GM12873 (cell line): ENCODE data around the gene IGFN1.

ENCODE experiments used
- TF ChIP-seq, protein P1 (sequence below): IDR thresholded peaks from 2 replicates; pipeline ENCODE4 v1.5.1; 2012; ENCODE audit warnings: low read depth, mild to moderate bottlenecking, moderate library complexity, low read length, control low read depth; ENCODE audit not compliant: insufficient read depth; ENCODE audit errors: missing control alignments

Gene IGFN1

DNA sequence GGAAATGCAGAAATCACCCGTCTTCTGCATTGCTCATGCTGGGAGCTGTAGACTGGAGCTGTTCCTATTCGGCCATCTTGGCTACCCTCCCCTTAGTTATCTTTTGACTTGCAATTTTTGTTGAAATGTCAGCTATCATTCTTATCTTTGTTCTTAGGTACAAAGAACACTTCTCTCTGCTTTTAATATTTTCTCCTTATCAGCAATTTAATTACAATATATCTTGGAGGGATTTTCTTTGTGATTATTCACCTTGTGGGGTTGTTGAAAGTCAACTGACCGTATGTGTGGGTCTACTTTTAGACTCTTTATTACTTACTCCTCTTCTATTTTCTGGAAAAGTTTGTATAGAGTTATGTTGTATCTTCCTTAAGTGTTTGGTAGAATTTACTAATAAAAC is 49.5 kb downstream of the IGFN1 start:
- TF ChIP-seq, protein P1, sequence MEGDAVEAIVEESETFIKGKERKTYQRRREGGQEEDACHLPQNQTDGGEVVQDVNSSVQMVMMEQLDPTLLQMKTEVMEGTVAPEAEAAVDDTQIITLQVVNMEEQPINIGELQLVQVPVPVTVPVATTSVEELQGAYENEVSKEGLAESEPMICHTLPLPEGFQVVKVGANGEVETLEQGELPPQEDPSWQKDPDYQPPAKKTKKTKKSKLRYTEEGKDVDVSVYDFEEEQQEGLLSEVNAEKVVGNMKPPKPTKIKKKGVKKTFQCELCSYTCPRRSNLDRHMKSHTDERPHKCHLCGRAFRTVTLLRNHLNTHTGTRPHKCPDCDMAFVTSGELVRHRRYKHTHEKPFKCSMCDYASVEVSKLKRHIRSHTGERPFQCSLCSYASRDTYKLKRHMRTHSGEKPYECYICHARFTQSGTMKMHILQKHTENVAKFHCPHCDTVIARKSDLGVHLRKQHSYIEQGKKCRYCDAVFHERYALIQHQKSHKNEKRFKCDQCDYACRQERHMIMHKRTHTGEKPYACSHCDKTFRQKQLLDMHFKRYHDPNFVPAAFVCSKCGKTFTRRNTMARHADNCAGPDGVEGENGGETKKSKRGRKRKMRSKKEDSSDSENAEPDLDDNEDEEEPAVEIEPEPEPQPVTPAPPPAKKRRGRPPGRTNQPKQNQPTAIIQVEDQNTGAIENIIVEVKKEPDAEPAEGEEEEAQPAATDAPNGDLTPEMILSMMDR: no peak

DNA sequence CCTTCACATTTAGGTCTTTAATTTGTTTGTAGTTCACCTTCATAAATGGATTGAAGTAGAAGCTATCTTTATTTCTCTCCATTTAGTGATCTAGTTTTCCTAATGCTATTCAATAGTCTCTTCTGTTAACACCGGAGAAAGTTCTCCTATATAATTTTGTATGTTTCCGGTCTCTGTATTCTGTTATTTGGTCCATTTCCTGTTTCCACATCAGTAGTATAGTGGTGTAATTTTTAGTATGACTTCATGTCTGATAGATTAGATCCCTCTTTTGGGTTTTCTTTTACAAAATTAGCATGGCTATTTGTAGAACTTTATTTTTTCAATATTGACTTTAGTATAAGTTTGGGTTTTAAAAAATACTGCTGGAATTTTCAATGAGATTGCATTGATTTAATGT is 51.1 kb downstream of the IGFN1 start:
- TF ChIP-seq, protein P1: no peak

DNA sequence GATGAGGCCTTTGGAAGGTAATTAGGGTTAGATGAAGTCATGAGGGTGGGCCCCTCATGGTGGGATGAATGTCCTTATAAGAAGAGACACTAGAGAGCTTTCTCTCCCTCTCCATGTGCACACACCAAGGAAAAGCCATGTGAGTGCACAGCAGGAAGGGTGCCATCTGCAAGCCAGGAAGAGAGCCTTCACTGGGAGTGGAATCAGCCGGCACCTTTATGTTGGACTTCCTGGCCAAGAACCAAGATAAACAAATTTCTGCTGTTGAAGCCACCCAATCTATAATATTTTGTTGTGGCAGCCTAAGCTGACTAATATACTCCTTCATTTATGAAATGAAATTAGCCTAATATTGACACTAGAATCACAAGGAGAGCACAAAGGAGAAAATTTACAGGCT is 54.5 kb downstream of the IGFN1 start:
- TF ChIP-seq, protein P1: no peak

DNA sequence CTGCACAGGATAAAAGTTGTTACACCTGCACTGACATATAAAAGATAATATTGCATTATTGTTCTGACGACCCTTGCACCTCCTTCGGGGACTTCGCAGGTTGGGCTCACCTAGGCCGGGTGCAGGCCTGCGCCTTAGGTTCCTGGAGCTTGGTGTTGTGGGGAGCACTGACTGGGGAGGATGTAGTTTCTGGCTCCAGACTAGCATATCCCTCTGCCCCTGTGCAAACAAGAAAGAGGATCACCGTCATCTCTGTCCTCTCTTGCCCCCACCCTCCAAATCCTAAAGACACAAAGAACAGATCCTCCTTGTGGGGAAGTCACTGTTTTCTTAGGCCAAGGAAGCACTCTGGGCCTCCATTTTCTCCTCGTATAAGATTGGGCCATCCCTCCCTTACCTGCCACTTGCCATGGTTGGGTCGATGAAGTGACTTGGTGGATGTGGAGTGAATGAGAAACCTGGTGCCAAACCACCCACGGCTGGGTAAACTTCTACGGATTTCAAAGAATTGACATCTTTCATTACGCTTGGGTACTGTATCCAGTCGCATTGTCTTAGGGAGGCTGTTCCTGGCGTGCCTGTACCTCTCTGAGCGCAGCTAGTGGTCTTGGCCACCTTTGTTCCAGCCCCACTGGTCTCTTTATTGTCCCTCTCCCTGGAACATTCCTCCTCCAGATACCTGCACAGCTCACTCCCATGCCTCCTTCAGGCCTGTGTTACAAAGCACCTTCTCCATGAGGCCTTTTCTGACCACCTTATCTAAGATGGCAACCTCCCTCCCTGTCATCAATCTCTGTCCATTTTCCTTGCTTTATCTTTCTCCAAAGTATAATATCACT is 58.3 kb downstream of the IGFN1 start:
- TF ChIP-seq, protein P1: no peak

DNA sequence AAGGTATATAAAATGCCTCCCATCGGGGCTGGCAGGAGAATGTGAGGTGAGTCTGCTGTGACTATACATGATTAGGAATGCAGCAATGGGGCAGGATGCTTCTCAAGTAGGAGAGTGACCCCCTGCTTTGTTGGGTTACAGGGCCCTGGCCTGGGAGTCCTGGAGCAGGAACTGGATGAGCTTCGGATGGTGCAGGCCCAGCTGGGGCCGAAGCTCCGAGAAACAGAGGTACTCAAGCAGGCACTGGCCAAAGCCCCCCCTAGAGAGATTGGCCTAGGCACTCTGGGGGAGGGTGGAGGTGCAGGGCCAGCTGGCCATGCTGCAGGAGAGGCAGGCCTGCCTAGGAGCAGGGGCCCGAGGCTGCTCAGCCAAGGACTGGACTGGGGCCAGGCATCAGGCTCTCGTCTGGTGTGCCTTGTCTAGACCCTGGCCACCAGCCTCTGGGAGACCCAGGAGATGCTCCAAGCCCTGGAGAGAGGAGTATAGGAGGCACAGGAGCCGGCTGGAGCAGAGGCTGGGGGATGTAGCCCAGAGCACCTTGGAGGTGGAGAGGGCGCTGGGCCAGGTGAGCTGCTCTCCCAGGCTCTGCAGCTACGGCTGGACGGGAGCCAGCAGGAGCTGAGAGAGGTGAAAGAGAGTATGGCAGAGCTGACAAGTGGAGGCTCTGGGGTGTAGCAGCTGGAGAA is 59.8 kb downstream of the IGFN1 start:
- TF ChIP-seq, protein P1: no peak

DNA sequence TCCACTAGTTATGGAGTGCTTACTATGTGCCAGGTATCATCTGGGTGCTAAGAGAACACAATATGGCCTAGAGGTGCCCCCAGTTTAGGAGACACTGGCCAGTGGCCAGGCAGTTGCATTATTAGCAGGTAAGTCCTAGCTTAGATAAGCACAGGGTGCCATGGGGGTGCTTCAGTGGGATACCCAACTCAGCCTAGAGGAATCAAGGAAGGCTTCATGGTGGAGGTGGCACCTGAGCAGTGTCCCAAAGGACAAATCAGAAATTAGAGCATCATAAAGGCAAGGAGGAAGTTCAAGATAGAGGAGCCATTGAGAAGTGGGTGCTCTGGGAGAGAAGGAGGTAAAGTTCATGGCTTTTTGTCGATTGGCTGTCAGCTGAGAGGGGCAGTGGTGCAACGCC is 60.8 kb downstream of the IGFN1 start:
- TF ChIP-seq, protein P1: no peak

DNA sequence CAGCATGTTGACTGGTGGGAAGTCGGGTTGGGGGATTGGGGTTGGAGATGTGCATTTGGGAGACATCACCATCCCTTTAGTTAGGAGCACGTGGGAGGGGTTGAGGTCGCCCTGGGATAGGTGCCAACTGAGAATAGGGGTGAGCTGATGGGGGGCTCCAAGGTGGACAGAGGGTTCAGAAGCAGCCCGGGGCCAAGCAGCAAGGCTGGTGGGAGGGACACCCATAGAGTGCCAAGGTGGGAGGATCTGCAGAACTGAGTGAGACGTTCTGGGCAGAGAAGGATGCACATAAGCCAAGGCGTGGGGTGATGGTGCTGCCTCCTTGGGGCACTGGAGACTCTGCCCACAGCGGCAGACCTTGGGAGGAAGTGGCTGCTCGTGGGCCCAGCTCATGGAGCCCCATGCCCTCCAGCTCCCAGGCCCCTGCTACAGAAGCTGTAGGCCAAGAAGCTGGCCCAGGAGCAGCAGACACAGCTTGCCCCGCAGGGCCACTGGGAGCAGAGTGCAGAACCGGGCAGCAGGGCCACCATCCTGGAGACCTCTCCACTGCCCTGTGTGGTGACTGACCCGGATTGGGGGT is 61.3 kb downstream of the IGFN1 start:
- TF ChIP-seq, protein P1: no peak
